ENCODE data around the gene LCN2. TPM values are rescaled to one million over a fixed set of nuclear protein-coding genes. Genes with fewer than 3 reads are reported as not detected.

Gene LCN2
- total RNA-seq, 1 donor from 2014 or later: not detected

GRCh38 chr9:128124873-128125579, 24.2 kb upstream of the LCN2 start:
- Histone ChIP-seq H3K27ac (no peak overlapping the region), H3K9me3 (no peaks in the 10 kb centered on the region), H3K4me1 (peaks cover 4 to 19% of the 10 kb centered on the region in 2 donors), H3K27me3 (no peaks in the 10 kb centered on the region), H3K36me3 (peaks cover 25 to 29% of the 10 kb centered on the region in 2 donors), H3K4me3 (no peak overlapping the region)
- peak; percentile 9 to 47 (median 20) for TF ChIP-seq CTCF (IDR thresholded peaks at IDR 0.05)
- intact Hi-C loops (cut with DNase I): loop anchor here (5.0 kb wide), 2 partner anchors 148 to 197 kb away; partner anchors contain the start of genes COQ4 and TRUB2
- no peak for DNase-seq (ENCODE audit: low spot score in 2 of 2)

GRCh38 chr9:128125580-128126354, 23.5 kb upstream of the LCN2 start:
- Histone ChIP-seq H3K27ac (no peak overlapping the region), H3K36me3 (peaks cover 22 to 25% of the 10 kb centered on the region in 2 donors), H3K4me3 (peak overlapping the region in 1 of 2 donors; percentile 100), H3K9me3 (no peaks in the 10 kb centered on the region), H3K27me3 (no peaks in the 10 kb centered on the region), H3K4me1 (peaks cover 4 to 19% of the 10 kb centered on the region in 2 donors)
- no peak for TF ChIP-seq CTCF (IDR thresholded peaks at IDR 0.05)
- DNase-seq (ENCODE audit: low spot score in 2 of 2): no peak
- intact Hi-C loops (cut with DNase I): loop anchor here (5.0 kb wide), 2 partner anchors 148 to 197 kb away; partner anchors contain the start of genes COQ4 and TRUB2

GRCh38 chr9:128127568-128127989, 21.7 kb upstream of the LCN2 start, which contains the start of gene PTGES2:
Gene PTGES2, minus strand, starts transcription at chr9:128127729. Its CDS starts 12 bp downstream, at chr9:128127717.
- H3K9me3 ChIP-seq: no peaks in the 10 kb centered on the region
- intact Hi-C loops (cut with DNase I): loop anchor here (5.0 kb wide), 2 partner anchors 150 to 195 kb away; partner anchors contain the start of genes COQ4 and TRUB2
- peak within 1 kb of the TSS; percentile 95 for H3K27ac ChIP-seq
- TF ChIP-seq CTCF (IDR thresholded peaks at IDR 0.05): no peak
- H3K4me1 ChIP-seq: peaks cover 4 to 19% of the 10 kb centered on the region in 2 donors
- peak within 1 kb of the TSS; percentile 95 to 100 for H3K4me3 ChIP-seq
- DNase-seq (ENCODE audit: low spot score in 2 of 2): peak in 1 of 2 donors; percentile 90
- no peaks in the 10 kb centered on the region for H3K27me3 ChIP-seq
- H3K36me3 ChIP-seq: peaks cover 10 to 15% of the 10 kb centered on the region in 2 donors

GRCh38 chr9:128127990-128128835, 21.0 kb upstream of the LCN2 start:
- peak; percentile 27 to 87 for DNase-seq (ENCODE audit: low spot score in 2 of 2)
- Histone ChIP-seq H3K4me3 (peak overlapping the region; percentile 95 to 100), H3K9me3 (no peaks in the 10 kb centered on the region), H3K36me3 (peaks cover 5 to 11% of the 10 kb centered on the region in 2 donors), H3K4me1 (peaks cover 4 to 19% of the 10 kb centered on the region in 2 donors), H3K27ac (peak overlapping the region; percentile 95), H3K27me3 (no peaks in the 10 kb centered on the region)
- intact Hi-C loops (cut with DNase I): loop anchor here (1.0 to 5.0 kb wide), 3 partner anchors 32 to 194 kb away; partner anchors contain the start of genes BBLN, COQ4 and TRUB2
- no peak for TF ChIP-seq CTCF (IDR thresholded peaks at IDR 0.05)
